HG03097 (cell line): ENCODE data around the gene S1PR5.

Experiments
- ATAC-seq: cut with Tn5 transposase; IDR thresholded peaks from one replicate; pipeline ENCODE4 v1.9.1; 2021; ENCODE audit not compliant: unreplicated experiment, low FRiP score

S1PR5 gene

GRCh38 chr19:10517760-10518443 lies 655 bp upstream of the S1PR5 start:
- ATAC-seq = no peak

- ATAC-seq = no peak
Observed at GRCh38 chr19:10516671-10517286, 468 bp downstream of the S1PR5 start.

DNA sequence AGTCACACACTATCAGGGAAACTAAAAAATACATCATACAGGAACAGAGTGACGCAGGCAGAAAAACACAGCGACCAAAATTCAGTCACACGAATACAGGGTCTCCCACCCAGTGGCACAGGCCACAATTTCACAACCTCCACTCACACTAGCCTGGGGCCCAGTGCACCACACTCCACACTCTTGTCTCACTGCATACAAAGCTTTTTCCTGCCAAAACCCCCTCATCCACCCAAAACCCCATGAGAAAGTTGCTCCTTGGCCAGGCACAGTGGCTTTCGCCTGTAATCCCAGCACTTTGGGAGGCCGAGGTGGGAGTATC lies 1.2 kb downstream of the S1PR5 start:
- ATAC-seq = no peak

DNA sequence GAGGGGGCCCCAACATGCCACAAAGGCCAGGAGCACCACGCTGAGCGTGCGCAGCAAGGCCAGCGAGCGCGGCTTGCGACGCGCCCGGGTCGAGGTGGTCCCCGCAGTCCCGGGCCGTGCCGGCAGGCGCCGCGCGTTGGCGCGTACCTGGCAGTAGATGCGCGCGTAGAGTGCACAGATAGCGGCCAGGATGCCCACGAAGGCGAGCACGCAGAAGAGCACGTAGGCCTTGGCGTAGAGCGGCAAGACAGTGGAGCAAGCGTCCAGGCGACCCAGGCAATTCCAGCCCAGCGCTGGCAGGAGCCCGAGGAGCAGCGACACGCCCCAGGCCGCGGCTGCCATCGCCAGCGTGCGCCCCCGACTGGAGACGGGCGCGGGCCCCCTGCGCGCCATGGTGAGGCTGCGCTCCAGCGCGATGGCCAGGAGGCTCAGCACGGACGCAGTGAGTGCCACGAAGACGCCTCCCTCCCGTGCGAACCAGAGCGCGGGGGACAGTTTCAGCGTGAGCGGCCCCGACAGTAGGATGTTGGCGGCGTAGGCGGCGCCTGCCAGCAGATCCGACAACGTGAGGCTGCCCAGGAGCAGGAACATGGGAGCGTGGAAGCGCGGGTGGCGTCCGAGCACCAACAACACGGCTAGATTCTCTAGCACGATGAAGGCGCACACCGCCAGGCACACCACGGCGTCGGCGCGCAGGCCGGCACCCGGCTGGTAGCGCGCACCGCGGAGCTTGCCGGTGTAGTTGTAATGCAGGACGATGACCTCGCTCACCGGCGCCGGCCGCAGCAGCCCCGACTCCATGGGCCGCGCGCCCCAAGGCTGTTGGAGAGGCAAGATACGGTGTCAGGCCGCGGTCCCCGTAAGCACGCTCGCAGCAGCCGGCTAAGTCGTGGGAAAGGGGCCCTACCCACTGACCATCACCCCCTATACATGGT lies 2.8 kb downstream of the S1PR5 start:
- ATAC-seq = no peak

GRCh38 chr19:10513223-10513622 lies 4.0 kb downstream of the S1PR5 start:
- ATAC-seq = no peak

DNA sequence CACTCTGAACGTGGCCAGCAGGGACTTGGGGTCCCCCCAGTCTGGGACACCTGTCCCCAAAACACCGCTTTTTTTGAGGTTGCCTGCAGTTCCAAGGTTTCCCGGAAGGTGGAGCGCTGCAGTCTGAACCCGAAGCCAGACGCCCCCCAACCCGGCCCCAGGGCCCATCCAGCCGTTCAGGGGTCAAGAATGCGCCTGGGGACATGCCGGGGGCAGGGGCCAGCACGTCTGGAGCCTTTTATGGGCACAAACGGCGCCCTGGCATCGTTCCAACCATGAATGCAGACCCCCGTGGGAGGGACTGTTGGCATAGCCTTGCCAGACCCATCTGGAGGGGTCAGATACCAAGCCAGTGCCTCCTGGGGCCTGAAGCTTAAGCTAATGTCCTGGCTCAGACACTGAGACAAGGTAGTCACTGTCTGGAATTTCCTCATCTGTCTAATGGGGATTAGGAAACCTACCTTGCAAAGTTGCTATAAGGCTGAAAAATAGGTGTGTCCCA lies 6.9 kb downstream of the S1PR5 start:
- no peak for ATAC-seq

DNA sequence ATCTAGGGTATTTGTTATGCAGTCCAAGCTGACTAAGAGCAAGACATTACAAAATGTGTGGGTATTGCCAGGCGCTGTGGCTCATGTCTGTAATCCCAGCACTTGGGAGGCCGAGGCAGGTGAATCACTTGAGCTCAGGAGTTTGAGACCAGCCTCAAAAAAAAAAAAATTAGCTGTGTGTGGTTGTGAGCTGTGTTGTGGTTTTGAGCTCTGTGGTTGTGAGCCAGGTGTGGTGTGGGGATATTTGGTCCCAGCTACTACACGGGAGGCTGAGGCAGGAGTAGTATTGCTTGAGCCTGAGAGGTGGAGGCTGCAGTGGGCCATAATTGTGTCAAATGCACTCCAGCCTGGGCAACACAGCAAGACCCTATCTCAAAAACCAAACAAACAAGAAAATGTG lies 8.5 kb downstream of the S1PR5 start:
- no peak for ATAC-seq

- ATAC-seq = no peak
Observed at GRCh38 chr19:10508036-10508435, 9.2 kb downstream of the S1PR5 start.

- ATAC-seq = no peak
Observed at GRCh38 chr19:10505583-10506229, 11.5 kb downstream of the S1PR5 start.

GRCh38 chr19:10503002-10503789 lies 14.1 kb downstream of the S1PR5 start, which contains the start of gene KEAP1:
TSS of gene KEAP1 (minus strand) at chr19:10503356. CDS start at chr19:10500033, 3,323 bp downstream.
- ATAC-seq = peak; percentile 21

DNA sequence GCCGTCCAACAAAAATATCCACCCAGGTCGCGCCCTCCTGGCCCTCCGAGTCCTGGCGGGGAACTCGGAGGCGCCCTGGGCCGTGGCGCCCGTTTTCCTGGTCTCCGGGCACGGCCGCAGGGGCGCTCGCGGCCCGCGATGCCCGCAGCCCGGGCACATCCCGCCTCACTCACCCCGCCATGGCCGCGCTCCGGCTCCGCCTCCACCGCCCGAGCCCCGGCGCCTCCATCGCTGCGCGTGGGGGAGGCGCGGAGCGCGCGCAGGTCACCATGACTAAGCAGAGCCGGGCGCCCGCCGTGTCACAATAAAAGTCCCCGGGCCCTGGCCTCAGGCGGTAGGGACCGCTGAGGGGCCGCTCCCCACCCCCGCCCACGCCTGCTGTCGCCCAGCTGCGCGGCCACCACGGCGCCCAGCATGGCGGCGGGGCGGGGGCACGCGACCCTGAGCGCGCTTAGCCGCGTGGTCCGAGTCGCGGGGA lies 14.7 kb downstream of the S1PR5 start:
- peak; percentile 72 for ATAC-seq

GRCh38 chr19:10501971-10502523 lies 15.2 kb downstream of the S1PR5 start:
- ATAC-seq = peak; percentile 32

- no peak for ATAC-seq
Observed at GRCh38 chr19:10500247-10500592, 17.0 kb downstream of the S1PR5 start.

DNA sequence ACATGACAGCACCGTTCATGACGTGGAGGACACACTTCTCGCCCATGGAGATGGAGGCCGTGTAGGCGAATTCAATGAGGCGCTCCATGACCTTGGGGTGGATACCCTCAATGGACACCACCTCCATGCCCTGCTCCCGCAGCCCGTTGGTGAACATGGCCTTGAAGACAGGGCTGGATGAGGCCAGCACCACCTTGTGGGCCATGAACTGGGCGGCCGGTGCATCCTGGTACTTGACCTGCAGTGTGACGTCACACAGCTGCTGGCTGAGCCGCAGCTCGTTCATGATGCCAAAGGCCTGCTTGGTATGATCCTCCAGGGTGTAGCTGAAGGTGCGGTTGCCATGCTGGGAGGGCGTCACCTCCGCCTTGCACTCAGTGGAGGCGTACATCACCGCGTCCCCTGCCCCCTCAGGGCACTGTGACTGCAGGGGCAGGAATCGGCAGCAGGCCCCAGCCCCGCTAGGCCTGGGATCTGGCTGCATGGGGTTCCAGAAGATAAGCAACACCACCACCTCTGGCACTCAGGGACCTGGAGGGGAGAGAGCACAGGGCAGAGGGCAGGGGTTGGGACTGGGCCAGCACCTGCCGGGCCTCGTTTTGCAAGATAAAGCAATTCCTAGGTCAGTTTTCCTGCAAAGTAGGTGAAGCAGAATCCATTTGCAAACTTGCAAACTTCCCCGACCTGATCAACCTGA lies 17.5 kb downstream of the S1PR5 start:
- no peak for ATAC-seq

GRCh38 chr19:10497371-10497770 lies 19.9 kb downstream of the S1PR5 start:
- ATAC-seq = no peak

GRCh38 chr19:10491472-10492047 lies 25.7 kb downstream of the S1PR5 start:
- ATAC-seq = no peak

DNA sequence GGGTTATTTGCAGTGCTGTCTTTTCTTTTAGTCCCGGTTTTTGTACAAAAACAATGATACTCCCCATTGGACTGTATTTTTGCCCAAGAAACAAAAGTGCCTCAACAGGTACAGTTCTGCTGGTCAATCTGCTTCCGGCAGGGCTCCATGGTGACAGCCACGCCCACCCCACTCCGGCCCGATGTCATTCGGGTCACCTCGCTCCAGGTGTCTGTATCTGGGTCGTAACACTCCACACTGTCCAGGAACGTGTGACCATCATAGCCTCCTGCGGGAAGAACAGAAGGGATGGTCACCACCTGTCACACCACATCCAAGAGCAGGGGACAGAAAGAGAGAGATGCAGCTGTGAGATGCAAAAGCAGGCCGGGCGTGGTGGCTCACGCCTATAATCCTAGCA lies 30.7 kb downstream of the S1PR5 start:
- no peak for ATAC-seq

GRCh38 chr19:10478903-10479384 lies 38.3 kb downstream of the S1PR5 start:
- ATAC-seq = no peak

DNA sequence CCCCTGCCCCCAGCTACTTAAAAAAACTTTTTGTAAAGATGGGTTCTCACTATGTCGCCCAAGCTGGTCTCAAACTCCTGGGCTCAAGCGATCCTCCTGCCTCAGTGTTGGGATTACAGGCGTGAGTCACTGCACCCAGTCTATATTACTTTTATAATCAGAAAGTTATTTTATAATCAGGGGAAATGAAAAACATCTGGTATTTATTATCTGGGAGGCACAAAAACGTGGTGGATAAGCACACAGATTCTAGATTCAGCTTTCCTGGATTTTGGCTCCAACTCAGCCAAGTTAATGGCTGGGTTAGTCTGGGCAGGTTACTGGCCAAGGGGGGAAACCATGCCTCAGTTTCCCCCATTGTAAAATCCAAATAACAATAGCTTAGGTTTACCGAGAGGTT lies 38.8 kb downstream of the S1PR5 start:
- no peak for ATAC-seq
